Retinal pigment epithelial cell (primary cell): ENCODE data around the gene MINK1.

ENCODE experiments used
- DNase-seq: peaks from one replicate; pipeline ENCODE4 v3.0.0-alpha.2; 2010; ENCODE audit warnings: low read depth
- H3K4me3 ChIP-seq: 2 replicates; pipeline ENCODE4 v1.5.1; 2011; ENCODE audit warnings: mild to moderate bottlenecking, low read length, control low read depth, moderate library complexity
- CTCF ChIP-seq: conservative IDR thresholded peaks from 2 replicates; pipeline ENCODE4 v1.5.1; 2011; ENCODE audit warnings: low read depth, low read length, control low read depth, inconsistent platforms

MINK1 gene

GRCh38 chr17:4833178-4833940 lies at the start of gene MINK1:
Gene MINK1, plus strand, starts transcription at chr17:4833340. Its CDS starts 244 bp downstream, at chr17:4833584.
- DNase-seq = peak; percentile 67
- no peak for TF ChIP-seq CTCF
- peak within 1 kb of the TSS; percentile 83 for H3K4me3 ChIP-seq

GRCh38 chr17:4785311-4786105 lies 47.6 kb upstream of the MINK1 start:
- TF ChIP-seq CTCF = no peak
- DNase-seq = no peak
- H3K4me3 ChIP-seq = no peak overlapping the region

- H3K4me3 ChIP-seq = no peak within 1 kb of the TSS
Observed at GRCh38 chr17:4786106-4786511, 47.0 kb upstream of the MINK1 start, which contains the start of gene VMO1. Gene VMO1, minus strand, starts transcription at chr17:4786364. Its CDS starts 12 bp downstream, at chr17:4786352.

GRCh38 chr17:4786516-4786915 lies 46.6 kb upstream of the MINK1 start:
- H3K4me3 ChIP-seq = no peak overlapping the region
- no peak for DNase-seq
- TF ChIP-seq CTCF = no peak

More at GRCh38 chr17:4786106-4786511, 47.0 kb upstream of the MINK1 start, which contains the start of gene VMO1:
- DNase-seq = no peak
- TF ChIP-seq CTCF = no peak

- no peak overlapping the region for H3K4me3 ChIP-seq
- TF ChIP-seq CTCF = no peak
- no peak for DNase-seq
Observed at GRCh38 chr17:4788159-4788806, 44.9 kb upstream of the MINK1 start.

GRCh38 chr17:4788807-4789700 lies 44.1 kb upstream of the MINK1 start, which contains the start of gene GLTPD2:
Gene GLTPD2, plus strand, starts transcription at chr17:4788964. Its CDS starts 48 bp downstream, at chr17:4789012.
- H3K4me3 ChIP-seq = peak within 1 kb of the TSS; percentile 61
- no peak for DNase-seq
- no peak for TF ChIP-seq CTCF
